GM15510 (cell line): ENCODE data around the gene BAMBI.

Experiments
- POLR2A ChIP-seq: IDR thresholded peaks from 3 replicates; pipeline ENCODE4 v1.6.1; 2011; ENCODE audit warnings: borderline replicate concordance; ENCODE audit not compliant: insufficient read length; ENCODE audit errors: extremely low read depth

Gene BAMBI

DNA sequence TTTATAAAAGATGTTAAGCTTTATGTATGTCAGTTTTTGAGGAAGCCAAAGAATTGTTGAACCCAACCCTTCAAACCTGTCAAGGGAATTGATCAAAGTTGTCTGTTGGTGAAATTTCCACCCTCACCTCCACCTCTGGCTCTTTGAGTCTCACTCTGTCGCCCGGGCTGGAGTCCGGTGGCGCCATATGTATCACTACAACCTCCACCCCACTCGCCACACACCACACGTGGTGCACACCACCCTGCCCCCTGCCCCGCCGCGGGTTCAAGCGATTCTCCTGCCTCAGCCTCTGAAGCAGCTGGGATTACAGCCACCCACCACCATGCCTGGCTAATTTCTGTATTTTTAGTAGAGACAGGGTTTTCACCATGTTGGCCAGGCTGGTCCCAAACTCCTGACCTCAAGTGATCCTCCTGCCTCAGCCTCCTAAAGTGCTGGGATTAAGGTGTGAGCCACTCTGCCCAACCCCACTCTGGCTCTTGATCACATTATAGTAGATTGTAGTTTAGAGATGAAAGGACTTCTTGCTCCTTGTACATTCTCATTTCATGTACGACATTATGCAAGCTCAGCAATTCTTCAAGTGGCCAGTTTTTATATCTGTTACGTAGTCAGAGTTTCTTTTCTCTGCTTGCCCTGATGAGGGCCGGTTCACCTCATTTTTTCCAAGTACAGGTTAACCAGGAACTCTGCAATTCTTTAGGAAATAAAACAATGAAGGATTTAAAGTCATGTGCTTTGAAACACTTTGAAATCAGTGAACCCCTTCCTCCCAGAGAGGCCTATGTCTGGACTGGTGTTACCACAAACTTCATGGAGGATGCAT lies 7.0 kb downstream of the BAMBI start:
- TF ChIP-seq POLR2A = no peak

GRCh38 chr10:28684986-28685580 lies 7.8 kb downstream of the BAMBI start:
- no peak for TF ChIP-seq POLR2A

GRCh38 chr10:28685717-28686116 lies 8.4 kb downstream of the BAMBI start:
- no peak for TF ChIP-seq POLR2A

GRCh38 chr10:28686835-28687682 lies 9.7 kb downstream of the BAMBI start:
- no peak for TF ChIP-seq POLR2A

DNA sequence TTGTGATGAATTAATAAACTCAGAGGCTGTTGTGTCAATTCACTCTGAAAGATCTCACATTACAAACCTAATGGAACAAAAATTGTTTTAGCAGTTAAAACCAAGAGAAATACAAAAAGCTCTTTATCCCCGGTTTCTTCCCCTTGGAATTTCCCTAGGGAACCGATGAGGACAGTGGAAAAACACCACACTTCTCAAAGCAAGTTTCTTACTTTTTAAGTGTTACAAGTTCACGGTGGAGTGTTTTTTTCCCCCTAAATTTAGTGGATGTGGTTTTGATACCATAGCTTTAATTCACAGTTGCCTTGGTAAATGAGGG lies 10.3 kb downstream of the BAMBI start:
- no peak for TF ChIP-seq POLR2A

DNA sequence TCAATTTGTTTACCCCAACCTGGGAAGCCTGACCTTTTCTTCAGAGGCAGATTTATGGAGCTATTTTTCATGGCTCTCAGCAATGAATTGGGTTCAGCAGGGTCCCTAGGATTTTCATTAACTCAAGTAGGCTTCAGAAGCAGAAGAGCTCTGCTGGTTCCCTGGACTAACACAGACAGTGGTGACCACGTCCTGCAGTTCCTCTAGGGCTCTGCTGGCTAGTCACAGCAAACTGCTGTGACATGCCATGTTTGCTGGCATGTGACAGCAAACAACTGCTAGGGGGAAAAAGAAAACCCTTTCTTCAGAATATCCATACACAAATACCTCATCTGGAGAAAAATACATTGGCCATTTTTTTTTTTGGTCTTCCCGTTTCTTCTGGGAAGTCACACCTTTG lies 13.2 kb downstream of the BAMBI start:
- no peak for TF ChIP-seq POLR2A

- TF ChIP-seq POLR2A = no peak
Observed at GRCh38 chr10:28691187-28691694, 13.9 kb downstream of the BAMBI start.

DNA sequence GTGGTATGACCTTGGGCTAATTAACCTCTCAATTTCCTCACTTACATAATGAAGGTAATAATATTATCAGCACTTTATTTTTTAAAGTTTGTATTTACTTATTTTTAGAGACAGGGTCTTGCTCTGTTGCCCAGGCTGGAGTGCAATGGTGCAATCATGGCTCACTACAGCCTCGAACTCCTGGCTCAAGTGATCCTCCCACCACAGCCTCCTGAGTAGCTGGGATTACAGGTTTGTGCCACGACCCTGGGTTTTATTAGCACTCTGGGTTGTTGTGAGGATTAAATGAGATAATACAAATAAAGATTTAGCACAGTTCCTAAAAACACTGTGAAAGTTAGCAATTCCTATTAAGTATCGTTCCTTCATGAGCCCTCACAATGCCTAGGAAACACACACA lies 14.7 kb downstream of the BAMBI start:
- no peak for TF ChIP-seq POLR2A

- no peak for TF ChIP-seq POLR2A
Observed at GRCh38 chr10:28694530-28694929, 17.2 kb downstream of the BAMBI start.

- TF ChIP-seq POLR2A = no peak
Observed at GRCh38 chr10:28698075-28698474, 20.8 kb downstream of the BAMBI start.

- no peak for TF ChIP-seq POLR2A
Observed at GRCh38 chr10:28704464-28705161, 27.3 kb downstream of the BAMBI start.

DNA sequence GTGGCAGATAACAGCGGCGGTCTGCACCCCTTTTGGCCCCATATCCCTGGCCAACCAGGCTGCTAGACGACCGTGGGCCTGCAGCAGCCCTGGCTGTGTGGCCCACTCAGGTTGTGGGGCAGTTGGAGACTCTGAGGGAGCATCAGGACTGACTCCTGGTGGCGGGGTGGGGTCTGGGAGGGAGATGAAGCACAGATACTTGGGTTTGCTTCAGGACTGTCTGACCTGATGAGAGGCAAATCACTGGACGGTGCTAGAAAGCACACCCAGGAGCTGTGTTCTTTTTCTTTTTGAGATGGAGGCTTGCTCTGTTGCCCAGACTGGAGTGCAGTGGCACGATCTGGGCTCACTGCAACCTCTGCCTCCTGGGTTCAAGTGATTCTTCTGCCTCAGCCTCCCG lies 28.2 kb downstream of the BAMBI start:
- TF ChIP-seq POLR2A = no peak

- no peak for TF ChIP-seq POLR2A
Observed at GRCh38 chr10:28709001-28709710, 31.8 kb downstream of the BAMBI start.
